ENCODE data around the gene HTR2A. TPM values are rescaled to one million over a fixed set of nuclear protein-coding genes. Genes with fewer than 3 reads are reported as not detected.

HTR2A gene
- total and polyA plus RNA-seq, 2 donors (not counting 3 experiments of a cell fraction or from before 2014, with no cell fraction given) = not detected

DNA sequence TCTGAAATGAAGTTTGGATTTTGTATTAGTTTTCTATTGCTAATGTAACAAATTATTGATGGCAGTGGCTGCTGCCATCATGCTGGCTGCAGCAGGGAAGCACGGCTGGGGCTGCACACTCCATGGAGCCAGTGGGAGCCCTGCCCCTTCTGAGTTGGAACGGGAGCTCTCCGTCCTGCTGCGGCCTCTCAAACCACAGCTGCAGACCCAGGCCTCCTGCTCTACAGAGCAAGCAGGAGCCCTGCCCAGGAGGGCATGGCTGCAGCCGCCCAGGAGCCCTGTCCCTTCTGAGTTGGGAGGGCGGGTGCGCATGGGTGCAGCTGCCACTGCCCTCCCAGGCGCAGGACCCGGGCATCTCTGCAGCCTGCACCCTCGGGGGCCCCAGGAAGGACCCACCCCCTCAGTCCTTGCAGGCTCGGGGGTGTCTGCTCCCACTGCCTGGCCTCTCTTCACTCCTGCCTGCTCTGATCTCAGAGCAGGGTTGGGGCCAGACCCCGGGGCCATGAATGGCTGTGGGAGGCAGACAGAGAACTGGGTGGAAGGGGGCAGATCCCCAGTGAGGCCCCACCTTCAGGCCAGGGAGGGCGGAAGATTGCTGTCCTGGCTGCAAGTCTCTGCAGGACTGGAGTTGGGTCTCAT, 78.9 kb downstream of the HTR2A start:
- H3K4me2 ChIP-seq (ENCODE audit: insufficient read depth, low read length) = no peak overlapping the region
- no peaks in the 10 kb centered on the region for H3K36me3 ChIP-seq (ENCODE audit: control insufficient read depth in 2 of 2, extremely low read depth in 1 of 2, insufficient read depth in 2 of 2, low read length in 2 of 2)
- ChIA-PET POLR2A (no interaction called here), CTCF (interaction anchor here (1.1 kb wide), 1 partner anchor 13 kb away, joined by 4 read pairs; no protein-coding TSS in a partner anchor)
- no peaks in the 10 kb centered on the region for H3K4me1 ChIP-seq (ENCODE audit: control insufficient read depth, extremely low read depth, insufficient read depth, low read length)
- FAIRE-seq (no peak), DNase-seq (ENCODE audit: low read depth, low spot score) (no peak)
- H3K79me2 ChIP-seq (ENCODE audit: control insufficient read depth, insufficient read depth, low read length) = no peaks in the 10 kb centered on the region
- H3K9ac ChIP-seq (replicated peaks; ENCODE audit: extremely low read depth, insufficient read depth, low read length) = no peak overlapping the region
- H4K20me1 ChIP-seq (replicated peaks; ENCODE audit: control insufficient read depth, extremely low read depth, insufficient read depth, low read length) = no peaks in the 10 kb centered on the region
- TF ChIP-seq POLR2A (IDR thresholded peaks at IDR 0.05; ENCODE audit: low read depth, low read length) = no peak
- no peak for TF ChIP-seq FOS (IDR thresholded peaks at IDR 0.05; ENCODE audit: borderline replicate concordance, insufficient read depth, low read length)
- TF ChIP-seq, protein P1, sequence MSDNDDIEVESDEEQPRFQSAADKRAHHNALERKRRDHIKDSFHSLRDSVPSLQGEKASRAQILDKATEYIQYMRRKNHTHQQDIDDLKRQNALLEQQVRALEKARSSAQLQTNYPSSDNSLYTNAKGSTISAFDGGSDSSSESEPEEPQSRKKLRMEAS (IDR thresholded peaks at IDR 0.05; ENCODE audit: insufficient read depth, insufficient read length) = no peak
- no peak for TF ChIP-seq MYC (IDR thresholded peaks at IDR 0.05; ENCODE audit: low read depth, low read length)
- TF ChIP-seq EZH2 (IDR thresholded peaks at IDR 0.05; ENCODE audit: borderline replicate concordance, low read depth, low read length, severe bottlenecking) = no peak
- TF ChIP-seq JUN (IDR thresholded peaks at IDR 0.05; ENCODE audit: borderline replicate concordance, insufficient read depth, insufficient read length, low read depth) = no peak
- no peak for TF ChIP-seq POLR2AphosphoS5 (IDR thresholded peaks at IDR 0.05; ENCODE audit: insufficient read depth, low read depth, low read length)
- no peak for TF ChIP-seq GATA2 (IDR thresholded peaks at IDR 0.05; ENCODE audit: insufficient read depth, insufficient read length, low read depth, low read length)
- TF ChIP-seq, protein P2, sequence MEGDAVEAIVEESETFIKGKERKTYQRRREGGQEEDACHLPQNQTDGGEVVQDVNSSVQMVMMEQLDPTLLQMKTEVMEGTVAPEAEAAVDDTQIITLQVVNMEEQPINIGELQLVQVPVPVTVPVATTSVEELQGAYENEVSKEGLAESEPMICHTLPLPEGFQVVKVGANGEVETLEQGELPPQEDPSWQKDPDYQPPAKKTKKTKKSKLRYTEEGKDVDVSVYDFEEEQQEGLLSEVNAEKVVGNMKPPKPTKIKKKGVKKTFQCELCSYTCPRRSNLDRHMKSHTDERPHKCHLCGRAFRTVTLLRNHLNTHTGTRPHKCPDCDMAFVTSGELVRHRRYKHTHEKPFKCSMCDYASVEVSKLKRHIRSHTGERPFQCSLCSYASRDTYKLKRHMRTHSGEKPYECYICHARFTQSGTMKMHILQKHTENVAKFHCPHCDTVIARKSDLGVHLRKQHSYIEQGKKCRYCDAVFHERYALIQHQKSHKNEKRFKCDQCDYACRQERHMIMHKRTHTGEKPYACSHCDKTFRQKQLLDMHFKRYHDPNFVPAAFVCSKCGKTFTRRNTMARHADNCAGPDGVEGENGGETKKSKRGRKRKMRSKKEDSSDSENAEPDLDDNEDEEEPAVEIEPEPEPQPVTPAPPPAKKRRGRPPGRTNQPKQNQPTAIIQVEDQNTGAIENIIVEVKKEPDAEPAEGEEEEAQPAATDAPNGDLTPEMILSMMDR (IDR thresholded peaks at IDR 0.05; ENCODE audit: extremely low read depth in 1 of 2, insufficient read depth in 1 of 2, low read depth in 1 of 2, low read length in 2 of 2) = no peak
- H2AFZ ChIP-seq (ENCODE audit: low read depth, low read length) = no peak overlapping the region
- intact Hi-C loops (cut with micrococcal nuclease) = no loop called here
- no peaks in the 10 kb centered on the region for H3K9me3 ChIP-seq (replicated peaks; ENCODE audit: control insufficient read depth, insufficient read depth, low read length)
- no peaks in the 10 kb centered on the region for H3K9me1 ChIP-seq (replicated peaks; ENCODE audit: control insufficient read depth, extremely low read depth, insufficient read depth, low read length)
- dilution Hi-C loops (cut with MboI; ENCODE audit: extremely low pct_ligation_motif_present, low sequenced_read_pairs) = no loop called here
- no peak overlapping the region for H3K27ac ChIP-seq (ENCODE audit: insufficient read depth, low read depth, low read length)
- H3K4me3 ChIP-seq (replicated peaks in 1 of 3; ENCODE audit: insufficient read depth in 1 of 3, low read depth in 1 of 3, low read length in 3 of 3) = no peak overlapping the region
- no TSS peak for BruUV-seq (replicated peaks)
- peaks cover 0 to 6% of the 10 kb centered on the region in 2 experiments for H3K27me3 ChIP-seq (ENCODE audit: control insufficient read depth in 2 of 2, insufficient read depth in 2 of 2, low read length in 2 of 2)
